ENCODE data around the gene DNLZ. TPM values are rescaled to one million over a fixed set of nuclear protein-coding genes. Genes with fewer than 3 reads are reported as not detected.
"Not testable (repeated sequence)": the region's sequence is repeated elsewhere in the genome, so short reads cannot be mapped to it uniquely, and the experiment has no call there.

The DNLZ gene
- total RNA-seq, 2 experiments from 2014 or later, result 11.7 to 12.8 TPM

- Mint-ChIP-seq H3K27me3 (no peaks in the 10 kb centered on the region), H3K9me3 (ENCODE audit: low read depth) (no peaks in the 10 kb centered on the region), H3K27ac (no peak overlapping the region), H3K4me3 (no peak overlapping the region), H3K36me3 (ENCODE audit: low read depth) (no peaks in the 10 kb centered on the region), H3K4me1 (peaks cover 6% of the 10 kb centered on the region)
- intact Hi-C loops (cut with DNase I, micrococcal nuclease), result loop anchor here in 1 of 2 experiments (5.0 kb wide), 1 partner anchor 37 kb away; the partner anchor contains the start of gene DNLZ
- ChIA-PET POLR2A (no interaction called here), CTCF (interaction anchor here (0.6 kb wide), 2 partner anchors 14 to 831 kb away, joined by 3 to 4 read pairs; no protein-coding TSS in a partner anchor)
- DNase-seq, result no peak
- no peak for ATAC-seq
These were observed 38.2 kb downstream of the DNLZ start for GRCh38 chr9:136325358-136325757.

- ATAC-seq, result no peak
- Mint-ChIP-seq H3K27me3 (no peaks in the 10 kb centered on the region), H3K9me3 (ENCODE audit: low read depth) (no peaks in the 10 kb centered on the region), H3K4me3 (no peak overlapping the region), H3K27ac (no peak overlapping the region), H3K4me1 (peaks cover 6% of the 10 kb centered on the region), H3K36me3 (ENCODE audit: low read depth) (no peaks in the 10 kb centered on the region)
- DNase-seq, result no peak
- intact Hi-C loops (cut with DNase I, micrococcal nuclease), result loop anchor here in 1 of 2 experiments (5.0 kb wide), 1 partner anchor 38 kb away; the partner anchor contains the start of gene DNLZ
- POLR2A ChIA-PET, result no interaction called here
- CTCF ChIA-PET, result interaction anchor here (0.6 kb wide), 1 partner anchor 13 kb away, joined by 4 read pairs; no protein-coding TSS in a partner anchor
These were observed 38.8 kb downstream of the DNLZ start for GRCh38 chr9:136324501-136325300.

- DNase-seq (no peak), ATAC-seq (no peak)
- no peak overlapping the region for H3K4me3 Mint-ChIP-seq
- ChIA-PET CTCF (interaction anchor here (0.6 to 0.9 kb wide), 2 partner anchors 34 to 40 kb away, joined by 3 read pairs; no protein-coding TSS in a partner anchor), POLR2A (no interaction called here)
- H3K27me3 Mint-ChIP-seq, result no peaks in the 10 kb centered on the region
- H3K27ac Mint-ChIP-seq, result no peak overlapping the region
- no peaks in the 10 kb centered on the region for H3K36me3 Mint-ChIP-seq (ENCODE audit: low read depth)
- peaks cover 2% of the 10 kb centered on the region for H3K4me1 Mint-ChIP-seq
- intact Hi-C loops (cut with DNase I, micrococcal nuclease), result no loop called here
- H3K9me3 Mint-ChIP-seq (ENCODE audit: low read depth), result no peaks in the 10 kb centered on the region
These were observed 40.2 kb downstream of the DNLZ start for GRCh38 chr9:136323371-136323789.

- Mint-ChIP-seq H3K4me3 (no peak overlapping the region), H3K27me3 (no peaks in the 10 kb centered on the region), H3K27ac (no peak overlapping the region), H3K9me3 (ENCODE audit: low read depth) (no peaks in the 10 kb centered on the region), H3K4me1 (peaks cover 2% of the 10 kb centered on the region), H3K36me3 (ENCODE audit: low read depth) (no peaks in the 10 kb centered on the region)
- ATAC-seq (no peak), DNase-seq (no peak)
- intact Hi-C loops (cut with DNase I, micrococcal nuclease), result no loop called here
- POLR2A ChIA-PET, result no interaction called here
- CTCF ChIA-PET, result interaction anchor here (0.5 to 0.6 kb wide), 2 partner anchors 33 to 47 kb away, joined by 3 read pairs; no protein-coding TSS in a partner anchor
These were observed 40.7 kb downstream of the DNLZ start for GRCh38 chr9:136322756-136323330.

- no peak overlapping the region for H3K4me3 Mint-ChIP-seq
- intact Hi-C loops (cut with DNase I, micrococcal nuclease), result no loop called here
- ATAC-seq (no peak), DNase-seq (no peak)
- no peaks in the 10 kb centered on the region for H3K36me3 Mint-ChIP-seq (ENCODE audit: low read depth)
- CTCF ChIA-PET, result interaction anchor here (0.8 kb wide), 1 partner anchor 9 kb away, joined by 3 read pairs; no protein-coding TSS in a partner anchor
- POLR2A ChIA-PET, result no interaction called here
- H3K4me1 Mint-ChIP-seq, result peaks cover 2% of the 10 kb centered on the region
- H3K27ac Mint-ChIP-seq, result no peak overlapping the region
- H3K27me3 Mint-ChIP-seq, result no peaks in the 10 kb centered on the region
- no peaks in the 10 kb centered on the region for H3K9me3 Mint-ChIP-seq (ENCODE audit: low read depth)
These were observed 42.0 kb downstream of the DNLZ start for GRCh38 chr9:136321561-136321960.

GRCh38 chr9:136320972-136321371, 42.6 kb downstream of the DNLZ start:
- H3K27ac Mint-ChIP-seq; ATAC-seq; H3K4me3 Mint-ChIP-seq; H3K4me1 Mint-ChIP-seq; DNase-seq; POLR2A ChIA-PET; H3K36me3 Mint-ChIP-seq (ENCODE audit: low read depth); H3K9me3 Mint-ChIP-seq (ENCODE audit: low read depth); H3K27me3 Mint-ChIP-seq; intact Hi-C loops (cut with DNase I, micrococcal nuclease): not testable (repeated sequence)
- CTCF ChIA-PET, result interaction anchor here (0.8 kb wide), 1 partner anchor 8 kb away, joined by 3 read pairs; no protein-coding TSS in a partner anchor

GRCh38 chr9:136319955-136320354, 43.6 kb downstream of the DNLZ start:
- POLR2A ChIA-PET; H3K27ac Mint-ChIP-seq; H3K4me1 Mint-ChIP-seq; H3K36me3 Mint-ChIP-seq (ENCODE audit: low read depth); ATAC-seq; intact Hi-C loops (cut with DNase I, micrococcal nuclease); H3K4me3 Mint-ChIP-seq; H3K9me3 Mint-ChIP-seq (ENCODE audit: low read depth); DNase-seq; H3K27me3 Mint-ChIP-seq; CTCF ChIA-PET: not testable (repeated sequence)

- H3K9me3 Mint-ChIP-seq (ENCODE audit: low read depth); ATAC-seq; H3K27me3 Mint-ChIP-seq; intact Hi-C loops (cut with DNase I, micrococcal nuclease); POLR2A ChIA-PET; H3K36me3 Mint-ChIP-seq (ENCODE audit: low read depth); H3K4me1 Mint-ChIP-seq; CTCF ChIA-PET; H3K27ac Mint-ChIP-seq; DNase-seq; H3K4me3 Mint-ChIP-seq: not testable (repeated sequence)
These were observed 44.3 kb downstream of the DNLZ start for GRCh38 chr9:136319244-136319643.

- peaks cover 2% of the 10 kb centered on the region for H3K4me1 Mint-ChIP-seq
- no peak for ATAC-seq
- H3K27me3 Mint-ChIP-seq, result no peaks in the 10 kb centered on the region
- CTCF ChIA-PET, result no interaction called here
- H3K9me3 Mint-ChIP-seq (ENCODE audit: low read depth), result peaks cover 9% of the 10 kb centered on the region
- no peak overlapping the region for H3K4me3 Mint-ChIP-seq
- POLR2A ChIA-PET, result no interaction called here
- no peak overlapping the region for H3K27ac Mint-ChIP-seq
- intact Hi-C loops (cut with DNase I, micrococcal nuclease), result no loop called here
- DNase-seq, result no peak
- H3K36me3 Mint-ChIP-seq (ENCODE audit: low read depth), result no peaks in the 10 kb centered on the region
These were observed 44.7 kb downstream of the DNLZ start for GRCh38 chr9:136318776-136319241.

GRCh38 chr9:136318111-136318775, 45.3 kb downstream of the DNLZ start:
- DNase-seq (no peak), ATAC-seq (no peak)
- no peaks in the 10 kb centered on the region for H3K27me3 Mint-ChIP-seq
- H3K4me3 Mint-ChIP-seq, result no peak overlapping the region
- ChIA-PET POLR2A (no interaction called here), CTCF (no interaction called here)
- no peak overlapping the region for H3K27ac Mint-ChIP-seq
- no peaks in the 10 kb centered on the region for H3K36me3 Mint-ChIP-seq (ENCODE audit: low read depth)
- H3K9me3 Mint-ChIP-seq (ENCODE audit: low read depth), result peaks cover 9% of the 10 kb centered on the region
- H3K4me1 Mint-ChIP-seq, result no peaks in the 10 kb centered on the region
- intact Hi-C loops (cut with DNase I, micrococcal nuclease), result no loop called here

GRCh38 chr9:136317695-136318094, 45.8 kb downstream of the DNLZ start:
- ATAC-seq (no peak), DNase-seq (no peak)
- Mint-ChIP-seq H3K4me1 (no peaks in the 10 kb centered on the region), H3K27me3 (no peaks in the 10 kb centered on the region), H3K4me3 (no peak overlapping the region), H3K36me3 (ENCODE audit: low read depth) (no peaks in the 10 kb centered on the region), H3K9me3 (ENCODE audit: low read depth) (peaks cover 9% of the 10 kb centered on the region), H3K27ac (no peak overlapping the region)
- POLR2A ChIA-PET, result no interaction called here
- intact Hi-C loops (cut with DNase I, micrococcal nuclease), result no loop called here
- CTCF ChIA-PET, result no interaction called here
